ENCODE results near the gene CAPG. TPM values are rescaled to one million over a fixed set of nuclear protein-coding genes. Genes with fewer than 3 reads are reported as not detected.

Gene CAPG
- total and polyA plus RNA-seq, 9 of the 15 experiments (the other 6 are each of a cell fraction or from before 2014, with no cell fraction given), result 10.6 to 90.4 (median 56.0) TPM

GRCh38 chr2:85418132-85419008, 8.2 kb upstream of the CAPG start, which contains the start of gene SH2D6 (continued):
- 0 out of 2 replicates have a peak, but pooled peaks have one; percentile 48 for TF ChIP-seq CAMTA2 (CRISPR knock-in tag; conservative IDR thresholded peaks at IDR 0.05)
- 0 out of 2 replicates have a peak, but pooled peaks have one; percentile 54 for TF ChIP-seq PRMT5 (CRISPR knock-in tag; IDR thresholded peaks at IDR 0.05)
- TF ChIP-seq NR2C2 (CRISPR knock-in tag; IDR thresholded peaks at IDR 0.05), result peak; percentile 70
- peak; percentile 89 for TF ChIP-seq NR2C2 (tag; IDR thresholded peaks at IDR 0.05)
- no peak; the same call in 1 of the 2 replicates for TF ChIP-seq ZNF589 (CRISPR knock-in tag; IDR thresholded peaks at IDR 0.05; ENCODE audit: low read depth)
- peak; percentile 43; the same call in 1 of the 2 replicates for TF ChIP-seq MECOM (CRISPR knock-in tag; IDR thresholded peaks at IDR 0.05)
- peak; percentile 2; the same call in 1 of the 2 replicates for TF ChIP-seq ATF6 (CRISPR knock-in tag; IDR thresholded peaks at IDR 0.05)
- no peak for TF ChIP-seq CHCHD3 (CRISPR knock-in tag; IDR thresholded peaks at IDR 0.05)
- TF ChIP-seq CREBBP (IDR thresholded peaks at IDR 0.05; ENCODE audit: low read depth, low read length), result no peak
- no peak for TF ChIP-seq HOXB6 (CRISPR knock-in tag; IDR thresholded peaks at IDR 0.05; ENCODE audit: borderline replicate concordance)
- TF ChIP-seq STAT5A (IDR thresholded peaks at IDR 0.05; ENCODE audit: borderline replicate concordance, low read length), result no peak
- TF ChIP-seq ZNF717 (CRISPR knock-in tag; IDR thresholded peaks at IDR 0.05), result no peak
- 0 out of 2 replicates have a peak, but pooled peaks have one; percentile 25 for TF ChIP-seq NFIC (IDR thresholded peaks at IDR 0.05)
- TF ChIP-seq SMAD4 (CRISPR knock-in tag; conservative IDR thresholded peaks at IDR 0.05), result peak; percentile 89
- TF ChIP-seq ZNF699 (CRISPR knock-in tag; IDR thresholded peaks at IDR 0.05; ENCODE audit: insufficient replicate concordance), result no peak
- TF ChIP-seq ZNF780A (CRISPR knock-in tag; IDR thresholded peaks at IDR 0.05), result no peak
- peak in 1 of 2 experiments; percentile 50; a peak in 1 of 4 replicates for TF ChIP-seq TBL1XR1 (IDR thresholded peaks at IDR 0.05; ENCODE audit: low read length in 2 of 2)
- TF ChIP-seq TEAD2 (tag; IDR thresholded peaks at IDR 0.05), result peak; percentile 42; the same call in 1 of the 2 replicates
- no peak for TF ChIP-seq TGIF2 (CRISPR knock-in tag; IDR thresholded peaks at IDR 0.05)
- TF ChIP-seq ATF3 (IDR thresholded peaks at IDR 0.05), result peak; percentile 51; the same call in 1 of the 2 replicates
- no peak; the same call in none of the 2 replicates for TF ChIP-seq ATF3 (CRISPR knock-in tag; conservative IDR thresholded peaks at IDR 0.05)
- no peak for TF ChIP-seq PREB (CRISPR knock-in tag; IDR thresholded peaks at IDR 0.05)
- no peak for TF ChIP-seq ZNF354B (CRISPR knock-in tag; IDR thresholded peaks at IDR 0.05)
- TF ChIP-seq ETS2 (tag; IDR thresholded peaks at IDR 0.05; ENCODE audit: borderline replicate concordance, poor library complexity, severe bottlenecking), result no peak
- TF ChIP-seq FOXA3 (CRISPR knock-in tag; conservative IDR thresholded peaks at IDR 0.05 in 1 of 2, IDR thresholded peaks at IDR 0.05 in 1 of 2), result 0 out of 4 replicates have a peak, but pooled peaks of 1 of the 2 experiments have one; percentile 50
